Retinal pigment epithelial cell (primary cell): ENCODE results near the gene MSMP.
A peak's percentile ranks its signal among the peaks of the same experiment; 100 is the strongest.

Source experiments
- DNase-seq: peaks from one replicate; pipeline ENCODE4 v3.0.0-alpha.2; 2010; ENCODE audit warnings: low read depth
- H3K4me3 ChIP-seq: 2 replicates; pipeline ENCODE4 v1.5.1; 2011; ENCODE audit warnings: mild to moderate bottlenecking, low read length, control low read depth, moderate library complexity
- CTCF ChIP-seq: conservative IDR thresholded peaks from 2 replicates; pipeline ENCODE4 v1.5.1; 2011; ENCODE audit warnings: low read depth, low read length, control low read depth, inconsistent platforms

Gene MSMP

GRCh38 chr9:35746583-35746982 lies 7.5 kb downstream of the MSMP start:
- no peak for DNase-seq
- no peak for TF ChIP-seq CTCF
- peak overlapping the region; percentile 97 for H3K4me3 ChIP-seq

DNA sequence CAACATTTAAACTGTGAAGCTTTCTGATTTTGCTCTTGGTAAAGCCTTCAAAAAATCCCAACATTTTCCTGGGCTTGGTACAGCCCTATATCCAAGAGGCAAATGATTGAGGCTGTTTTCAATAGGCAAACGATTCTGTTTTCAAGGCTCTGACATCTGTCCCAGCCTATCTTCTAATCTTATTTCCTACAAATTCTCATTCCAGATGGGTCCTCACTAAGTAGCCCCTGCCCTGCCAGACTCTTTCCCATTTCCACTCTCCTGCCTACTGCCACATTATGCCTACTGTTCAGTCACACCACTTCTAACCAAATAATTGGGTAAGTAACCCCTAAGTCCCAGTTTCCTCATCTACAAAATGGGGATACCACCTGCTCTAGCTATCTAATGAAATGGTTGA lies 8.5 kb downstream of the MSMP start:
- peak overlapping the region; percentile 97 for H3K4me3 ChIP-seq
- TF ChIP-seq CTCF: no peak
- DNase-seq: no peak

- TF ChIP-seq CTCF: no peak
- no peak overlapping the region for H3K4me3 ChIP-seq
- no peak for DNase-seq
Measured at GRCh38 chr9:35743880-35744518, 10.1 kb downstream of the MSMP start.

DNA sequence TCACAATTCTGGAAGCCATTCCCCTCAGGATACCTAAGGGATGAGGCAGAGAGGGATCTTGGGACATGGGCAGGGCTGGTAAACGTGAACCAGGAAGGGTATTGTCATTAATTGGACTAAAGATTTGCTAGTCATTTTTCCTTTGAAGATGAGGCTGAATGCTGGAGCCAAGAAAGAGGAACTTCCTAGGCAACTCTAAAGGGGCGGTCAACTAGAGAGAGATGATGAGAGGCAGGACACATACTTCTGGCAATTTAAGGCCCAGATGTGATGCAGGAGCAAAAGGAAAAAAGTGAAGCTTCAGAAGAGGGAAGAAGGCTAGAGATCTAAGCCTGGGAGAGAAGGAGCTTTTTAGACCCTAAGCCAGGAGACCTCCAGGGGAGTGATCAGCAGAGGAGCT lies 10.6 kb downstream of the MSMP start:
- no peak overlapping the region for H3K4me3 ChIP-seq
- no peak for DNase-seq
- no peak for TF ChIP-seq CTCF

GRCh38 chr9:35741740-35742139 lies 12.3 kb downstream of the MSMP start:
- no peak for TF ChIP-seq CTCF
- DNase-seq: no peak
- H3K4me3 ChIP-seq: no peak overlapping the region

GRCh38 chr9:35740243-35740642 lies 13.8 kb downstream of the MSMP start:
- H3K4me3 ChIP-seq: no peak overlapping the region
- DNase-seq: no peak
- TF ChIP-seq CTCF: no peak

- no peak for DNase-seq
- TF ChIP-seq CTCF: no peak
- H3K4me3 ChIP-seq: no peak overlapping the region
Measured at GRCh38 chr9:35738924-35739323, 15.2 kb downstream of the MSMP start.
